Kidney (tissue), 14 donors: ENCODE measurements around the gene CBLIF. TPM values are rescaled to one million over a fixed set of nuclear protein-coding genes. Genes with fewer than 3 reads are reported as not detected.

Experiments
- DNase-seq, 5 donors: peaks; one replicate each; pipeline ENCODE4 v3.0.0-alpha.2; 2013 to 2020
- FAIRE-seq: peaks from 2 replicates; lab custom pipeline; 2012; peaks lifted over from hg19 to GRCh38; lab: Jason Lieb, UNC
- H3K27ac ChIP-seq, 2 donors: one replicate each; pipeline ENCODE4 v1.7.0; 2013; ENCODE audit warnings: low read depth in 2 of 2, low read length in 2 of 2, inconsistent platforms in 1 of 2
- H3K27me3 ChIP-seq: one replicate; pipeline ENCODE4 v1.7.1; 2013; ENCODE audit warnings: low read length, inconsistent platforms; ENCODE audit not compliant: control insufficient read depth, insufficient read depth
- H3K36me3 ChIP-seq, 3 donors: one replicate each; pipeline versions ENCODE4 v1.7.0 to v1.7.1; 2013; ENCODE audit warnings: low read length in 3 of 3, control low read depth in 1 of 3, inconsistent platforms in 1 of 3; ENCODE audit not compliant: insufficient read depth in 3 of 3, control insufficient read depth in 2 of 3
- H3K4me1 ChIP-seq, 3 donors: one replicate each; pipeline versions ENCODE4 v1.7.0 to v1.7.1; 2013; ENCODE audit warnings: low read length in 3 of 3, inconsistent platforms in 1 of 3, low read depth in 1 of 3; ENCODE audit not compliant: control insufficient read depth in 2 of 3, insufficient read depth in 2 of 3
- H3K4me3 ChIP-seq, 3 donors: one replicate each; pipeline versions ENCODE4 v1.7.0 to v1.8.1; 2013; ENCODE audit warnings: low read length in 3 of 3, control low read depth in 1 of 3, inconsistent platforms in 1 of 3
- H3K9ac ChIP-seq, 3 donors: one replicate each; pipeline versions ENCODE4 v1.7.0 to v1.7.1; 2013; ENCODE audit warnings: low read length in 3 of 3, control low read depth in 1 of 3, inconsistent platforms in 1 of 3
- H3K9me3 ChIP-seq, 3 donors: one replicate each; pipeline versions ENCODE4 v1.7.0 to v1.7.1; 2013; ENCODE audit warnings: low read length in 3 of 3, control low read depth in 1 of 3, inconsistent platforms in 1 of 3; ENCODE audit not compliant: control insufficient read depth in 2 of 3, insufficient read depth in 1 of 3
- CTCF ChIP-seq: IDR thresholded peaks from 3 replicates; pipeline ENCODE4 v1.5.1; 2012; ENCODE audit warnings: mild to moderate bottlenecking, moderate library complexity, borderline replicate concordance; ENCODE audit not compliant: insufficient read depth; ENCODE audit errors: extremely low read depth
- intact Hi-C: fragments of 100-400 bp; cut with DNase I; formaldehyde crosslinking; loops from one replicate; pipeline ENCODE4 v1.11.1; 2022
- polyA plus RNA-seq: library from polyadenylated mRNA; stranded (reverse); fragments of 350-450 nt; fragmentation: Illumina TruSeq; extraction: RNeasy Lipid Tissue Mini Kit (QIAGEN cat#74804); gene quantifications from one replicate; pipeline ENCODE4 v1.2.3, GENCODE V29; 2014; ENCODE audit warnings: low read depth, low replicate concordance; ENCODE audit not compliant: insufficient read depth
- total RNA-seq: library from RNA; stranded (reverse); fragmentation: NEBNext Ultra II Directional; extraction: Animal tissue kit (Norgen Biotek cat#: 25700); gene quantifications from one replicate; pipeline ENCODE4 v1.2.1, GENCODE V29; 2021
- donor health status: control.
- donor health status: control.
- donor health status: control.
- donor health status: control.
- donor health status: control.
- donor health status: DM: yes; HTN: yes; CAD: no.
- donor health status: Normal renal cell carcinoma (clear cell type).

CBLIF gene
- total and polyA plus RNA-seq, 2 donors from 2014 or later, result not detected

GRCh38 chr11:59815754-59816153 lies 29.5 kb downstream of the CBLIF start:
- TF ChIP-seq CTCF, result no peak
- Histone ChIP-seq H3K27ac (no peak overlapping the region), H3K36me3 (no peaks in the 10 kb centered on the region), H3K9ac (no peak overlapping the region), H3K9me3 (no peaks in the 10 kb centered on the region), H3K27me3 (no peaks in the 10 kb centered on the region), H3K4me1 (no peaks in the 10 kb centered on the region), H3K4me3 (no peak overlapping the region)
- no peak for DNase-seq
- FAIRE-seq, result no peak
- intact Hi-C loops, result no loop called here

GRCh38 chr11:59814021-59814420 lies 31.3 kb downstream of the CBLIF start:
- Histone ChIP-seq H3K27me3 (no peaks in the 10 kb centered on the region), H3K9ac (no peak overlapping the region), H3K27ac (no peak overlapping the region), H3K36me3 (no peaks in the 10 kb centered on the region), H3K4me1 (peaks cover 0 to 6% (median 0%) of the 10 kb centered on the region in 3 donors), H3K4me3 (no peak overlapping the region), H3K9me3 (no peaks in the 10 kb centered on the region)
- intact Hi-C loops, result no loop called here
- DNase-seq (no peak), FAIRE-seq (no peak)
- TF ChIP-seq CTCF, result no peak

- intact Hi-C loops, result no loop called here
- Histone ChIP-seq H3K36me3 (no peaks in the 10 kb centered on the region), H3K9ac (no peak overlapping the region), H3K27me3 (no peaks in the 10 kb centered on the region), H3K9me3 (no peaks in the 10 kb centered on the region), H3K4me3 (no peak overlapping the region), H3K4me1 (peaks cover 0 to 6% (median 0%) of the 10 kb centered on the region in 3 donors), H3K27ac (no peak overlapping the region)
- no peak for TF ChIP-seq CTCF
- no peak for DNase-seq
- FAIRE-seq, result no peak
Measured at GRCh38 chr11:59813364-59813763, 31.9 kb downstream of the CBLIF start.

- FAIRE-seq, result no peak
- intact Hi-C loops, result no loop called here
Measured at GRCh38 chr11:59812220-59812619, 33.1 kb downstream of the CBLIF start.

More at GRCh38 chr11:59812220-59812619, 33.1 kb downstream of the CBLIF start:
- no peak for TF ChIP-seq CTCF
- H3K4me1 ChIP-seq, result peaks cover 0 to 6% (median 0%) of the 10 kb centered on the region in 3 donors
- H3K27ac ChIP-seq, result no peak overlapping the region
- H3K9ac ChIP-seq, result no peak overlapping the region
- H3K27me3 ChIP-seq, result no peaks in the 10 kb centered on the region
- H3K4me3 ChIP-seq, result no peak overlapping the region
- no peak for DNase-seq
- peaks cover 0 to under 1% (median 0%) of the 10 kb centered on the region in 3 donors for H3K36me3 ChIP-seq
- H3K9me3 ChIP-seq, result no peaks in the 10 kb centered on the region
